HepG2 (cell line): ENCODE data around the gene ARFIP2.

Experiments
- BRCA1 ChIP-seq: sonication (generic); formaldehyde crosslinking; IDR thresholded peaks from 2 replicates; pipeline ENCODE4 v1.4.0; 2020; ENCODE audit warnings: missing genetic modification reagents
- EZH2 ChIP-seq: conservative IDR thresholded peaks from 2 replicates; pipeline ENCODE4 v1.6.1; 2012; ENCODE audit warnings: mild to moderate bottlenecking, low read depth, low read length, moderate library complexity
- HNF4G ChIP-seq, 2 experiments: sonication (generic) in 1 of 2; formaldehyde crosslinking in 1 of 2; IDR thresholded peaks; 2 replicates each; pipeline versions ENCODE4 v1.4.0 to v1.6.1; 2011 to 2020; ENCODE audit warnings: borderline replicate concordance in 2 of 2, low read depth in 2 of 2, mild to moderate bottlenecking in 2 of 2, low read length in 1 of 2, missing genetic modification reagents in 1 of 2, moderate library complexity in 1 of 2
- JUN ChIP-seq: sonication (generic); formaldehyde crosslinking; IDR thresholded peaks from 2 replicates; pipeline ENCODE4 v1.4.0; 2020; ENCODE audit warnings: mild to moderate bottlenecking, missing genetic modification reagents
- JUNB ChIP-seq: sonication (generic); formaldehyde crosslinking; IDR thresholded peaks from 2 replicates; pipeline ENCODE4 v1.8.0; 2022; ENCODE audit warnings: missing genetic modification reagents, mild to moderate bottlenecking, borderline replicate concordance
- POLR2A ChIP-seq, 2 experiments: IDR thresholded peaks; 2 replicates each; pipeline ENCODE4 v1.6.1; 2011; ENCODE audit warnings: low read depth in 2 of 2, low read length in 2 of 2, mild to moderate bottlenecking in 1 of 2, moderate library complexity in 1 of 2; ENCODE audit not compliant: insufficient read depth in 1 of 2
- POLR2AphosphoS5 ChIP-seq: IDR thresholded peaks from 2 replicates; pipeline ENCODE4 v1.6.1; 2012; ENCODE audit warnings: low read depth, low read length
- TCF7L2 ChIP-seq: IDR thresholded peaks from 2 replicates; pipeline ENCODE4 v1.6.1; 2011; ENCODE audit warnings: mild to moderate bottlenecking, low read depth, low read length, moderate library complexity
- ZNF501 ChIP-seq: sonication (generic); formaldehyde crosslinking; IDR thresholded peaks from 2 replicates; pipeline ENCODE4 v1.5.1; 2020; ENCODE audit warnings: mild to moderate bottlenecking, moderate library complexity, missing genetic modification reagents
- TF ChIP-seq, protein P1 (sequence below), 2 experiments: sonication (generic) in 1 of 2; formaldehyde crosslinking in 1 of 2; IDR thresholded peaks; 2 replicates each; pipeline versions ENCODE4 v1.4.0 to v1.6.1; 2018 to 2020; ENCODE audit warnings: missing genetic modification reagents in 2 of 2, borderline replicate concordance in 1 of 2, low read depth in 1 of 2, mild to moderate bottlenecking in 1 of 2, missing biosample characterization in 1 of 2
- TF ChIP-seq, protein P2 (sequence below): sonication (generic); formaldehyde crosslinking; IDR thresholded peaks from 2 replicates; pipeline ENCODE4 v1.5.0; 2020; ENCODE audit warnings: mild to moderate bottlenecking, missing genetic modification reagents, moderate library complexity

DNA sequence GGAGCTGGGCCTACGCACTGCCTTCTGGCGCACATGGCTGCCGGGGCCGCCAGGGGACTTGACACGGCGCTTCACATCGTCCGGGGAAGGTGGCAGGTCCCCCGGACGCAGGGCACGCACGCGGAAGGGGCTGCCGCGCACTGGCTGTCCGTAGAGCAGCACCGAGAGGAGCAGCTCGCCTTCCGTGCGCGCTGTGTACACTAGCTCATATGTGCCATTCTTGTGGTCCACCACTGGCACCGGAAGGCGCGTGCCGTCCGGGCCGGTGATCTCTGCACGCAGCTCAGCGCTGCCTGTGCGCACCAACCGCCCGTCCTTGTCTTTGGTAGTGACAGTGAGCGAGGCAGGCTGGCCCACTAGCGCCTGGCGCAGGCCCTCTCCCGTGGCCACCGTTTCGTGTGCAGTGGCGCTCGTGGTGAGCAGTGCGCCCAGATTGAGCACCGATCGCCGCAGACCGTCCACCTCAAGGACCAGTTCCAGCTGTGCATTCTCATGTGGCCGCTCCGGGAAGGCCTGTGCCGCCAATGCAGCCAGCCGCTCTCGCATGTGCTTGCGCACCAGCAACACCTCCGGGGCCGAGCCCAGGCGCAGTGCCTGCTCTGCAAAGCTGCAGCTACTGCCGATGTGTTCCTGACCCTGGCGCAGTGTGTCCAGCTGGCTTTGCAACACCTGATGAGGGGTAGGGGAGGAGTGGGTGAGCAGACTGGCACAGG, 24.6 kb downstream of the ARFIP2 start:
- no peak for TF ChIP-seq POLR2A (IDR thresholded peaks at IDR 0.05; ENCODE audit: insufficient read depth in 1 of 2, low read depth in 2 of 2, low read length in 2 of 2)
- TF ChIP-seq, protein P1, sequence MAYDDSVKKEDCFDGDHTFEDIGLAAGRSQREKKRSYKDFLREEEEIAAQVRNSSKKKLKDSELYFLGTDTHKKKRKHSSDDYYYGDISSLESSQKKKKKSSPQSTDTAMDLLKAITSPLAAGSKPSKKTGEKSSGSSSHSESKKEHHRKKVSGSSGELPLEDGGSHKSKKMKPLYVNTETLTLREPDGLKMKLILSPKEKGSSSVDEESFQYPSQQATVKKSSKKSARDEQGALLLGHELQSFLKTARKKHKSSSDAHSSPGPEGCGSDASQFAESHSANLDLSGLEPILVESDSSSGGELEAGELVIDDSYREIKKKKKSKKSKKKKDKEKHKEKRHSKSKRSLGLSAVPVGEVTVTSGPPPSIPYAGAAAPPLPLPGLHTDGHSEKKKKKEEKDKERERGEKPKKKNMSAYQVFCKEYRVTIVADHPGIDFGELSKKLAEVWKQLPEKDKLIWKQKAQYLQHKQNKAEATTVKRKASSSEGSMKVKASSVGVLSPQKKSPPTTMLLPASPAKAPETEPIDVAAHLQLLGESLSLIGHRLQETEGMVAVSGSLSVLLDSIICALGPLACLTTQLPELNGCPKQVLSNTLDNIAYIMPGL (CRISPR knock-in tag; IDR thresholded peaks at IDR 0.05; ENCODE audit: borderline replicate concordance in 1 of 2, low read depth in 1 of 2), result no peak
- TF ChIP-seq BRCA1 (CRISPR knock-in tag), result no peak
- TF ChIP-seq, protein P2, sequence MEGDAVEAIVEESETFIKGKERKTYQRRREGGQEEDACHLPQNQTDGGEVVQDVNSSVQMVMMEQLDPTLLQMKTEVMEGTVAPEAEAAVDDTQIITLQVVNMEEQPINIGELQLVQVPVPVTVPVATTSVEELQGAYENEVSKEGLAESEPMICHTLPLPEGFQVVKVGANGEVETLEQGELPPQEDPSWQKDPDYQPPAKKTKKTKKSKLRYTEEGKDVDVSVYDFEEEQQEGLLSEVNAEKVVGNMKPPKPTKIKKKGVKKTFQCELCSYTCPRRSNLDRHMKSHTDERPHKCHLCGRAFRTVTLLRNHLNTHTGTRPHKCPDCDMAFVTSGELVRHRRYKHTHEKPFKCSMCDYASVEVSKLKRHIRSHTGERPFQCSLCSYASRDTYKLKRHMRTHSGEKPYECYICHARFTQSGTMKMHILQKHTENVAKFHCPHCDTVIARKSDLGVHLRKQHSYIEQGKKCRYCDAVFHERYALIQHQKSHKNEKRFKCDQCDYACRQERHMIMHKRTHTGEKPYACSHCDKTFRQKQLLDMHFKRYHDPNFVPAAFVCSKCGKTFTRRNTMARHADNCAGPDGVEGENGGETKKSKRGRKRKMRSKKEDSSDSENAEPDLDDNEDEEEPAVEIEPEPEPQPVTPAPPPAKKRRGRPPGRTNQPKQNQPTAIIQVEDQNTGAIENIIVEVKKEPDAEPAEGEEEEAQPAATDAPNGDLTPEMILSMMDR (CRISPR knock-in tag), result no peak
- no peak for TF ChIP-seq HNF4G (IDR thresholded peaks at IDR 0.05; ENCODE audit: borderline replicate concordance, low read depth, low read length)
- TF ChIP-seq HNF4G (CRISPR knock-in tag; IDR thresholded peaks at IDR 0.05; ENCODE audit: borderline replicate concordance, low read depth), result no peak
- TF ChIP-seq TCF7L2, result no peak
- TF ChIP-seq JUN (CRISPR knock-in tag), result no peak
- TF ChIP-seq POLR2AphosphoS5, result no peak
- TF ChIP-seq JUNB (CRISPR knock-in tag), result no peak
- TF ChIP-seq ZNF501, result no peak
- TF ChIP-seq EZH2, result no peak
